Esophagus muscularis mucosa (tissue), 3 donors: ENCODE measurements around the gene PRPF38B.

Experiments used
- CTCF ChIP-seq, 3 experiments: fragments of 200-600 bp in 2 of 3; fragments of 450-650 bp in 1 of 3; sonication (generic) in 2 of 3; IDR thresholded peaks; one replicate each; pipeline ENCODE4 v1.5.1; 2017 to 2019; ENCODE audit warnings: antibody characterized with exemption in 3 of 3, mild to moderate bottlenecking in 2 of 3, moderate library complexity in 1 of 3
- POLR2A ChIP-seq: fragments of 450-650 bp; IDR thresholded peaks from one replicate; pipeline ENCODE4 v1.6.1; 2017; ENCODE audit warnings: antibody characterized with exemption, moderate library complexity, mild to moderate bottlenecking, low read depth
- POLR2AphosphoS5 ChIP-seq, 2 donors: sonication (generic); formaldehyde crosslinking; IDR thresholded peaks; one replicate each; pipeline ENCODE4 v1.6.1; 2017; ENCODE audit warnings: antibody characterized with exemption in 2 of 2

GRCh38 chr1:108712606-108713150 lies 20.6 kb downstream of the PRPF38B start, which contains the start of gene FNDC7:
- TF ChIP-seq CTCF (IDR thresholded peaks at IDR 0.05) (no peak), POLR2AphosphoS5 (IDR thresholded peaks at IDR 0.05) (no peak), POLR2A (no peak)
